HepG2 (cell line): ENCODE data around the gene CPED1. TPM values are rescaled to one million over a fixed set of nuclear protein-coding genes. Genes with fewer than 3 reads are reported as not detected.

Experiments used
- ATAC-seq: fragments of 200-7000 bp; cut with Tn5 transposase; 3 replicates; pipeline ENCODE4 v1.9.1; 2020; ENCODE audit warnings: mild to moderate bottlenecking, moderate library complexity
- BruUV-seq: library from RNA; stranded (reverse); fragments of 400-500 nt; replicated peaks from 2 replicates; lab custom pipeline; 2021; lab: Mats Ljungman, UMichigan
- CTCF ChIA-PET: fragments of 300-600 bp; formaldehyde crosslinking; extraction: SDS; loops from one replicate; lab custom pipeline; 2021; ENCODE audit warnings: low total read pairs, inconsistent platforms, low intra/inter-chr PET ratio; lab: Yijun Ruan, JAX
- POLR2A ChIA-PET: fragments of 350-600 bp; sonication (Branson Sonifier 250); formaldehyde crosslinking; loops from one replicate; lab custom pipeline; 2020; ENCODE audit warnings: antibody characterized with exemption, inconsistent platforms; lab: Yijun Ruan, JAX
- DNase-seq: peaks from one replicate; pipeline ENCODE4 v3.0.0-alpha.2; 2015; ENCODE audit warnings: low spot score
- FAIRE-seq: peaks from 3 replicates; lab custom pipeline; 2011; peaks lifted over from hg19 to GRCh38; lab: Jason Lieb, UNC
- H2AFZ ChIP-seq: one replicate; pipeline ENCODE4 v1.6.1; 2011; ENCODE audit warnings: low read length, inconsistent platforms
- H3K27ac ChIP-seq: fragments of 300-600 bp; 3 replicates; pipeline ENCODE4 v1.8.0; 2011; ENCODE audit warnings: mixed run types, mild to moderate bottlenecking, mixed read lengths, low read length, inconsistent platforms; ENCODE audit not compliant: insufficient read depth; ENCODE audit errors: extremely low read length
- H3K27me3 ChIP-seq, 2 experiments: fragments of 200-600 bp in 1 of 2; 2 replicates in 1 of 2; 3 replicates in 1 of 2; pipeline versions ENCODE4 v1.6.0 to v1.8.0; 2011; ENCODE audit warnings: low read length in 2 of 2, mild to moderate bottlenecking in 2 of 2, moderate library complexity in 2 of 2, inconsistent platforms in 1 of 2; ENCODE audit not compliant: insufficient read depth in 2 of 2, control insufficient read depth in 1 of 2
- H3K36me3 ChIP-seq, 2 experiments: fragments of 200-600 bp in 1 of 2; replicated peaks in 1 of 2; 2 replicates in 1 of 2; 3 replicates in 1 of 2; pipeline versions ENCODE4 v1.5.1 to v1.8.0; 2011; ENCODE audit warnings: low read length in 2 of 2, inconsistent platforms in 1 of 2; ENCODE audit not compliant: insufficient read depth in 2 of 2, control insufficient read depth in 1 of 2
- H3K4me1 ChIP-seq: 2 replicates; pipeline ENCODE4 v1.5.1; 2012; ENCODE audit warnings: low read length, inconsistent platforms; ENCODE audit not compliant: insufficient read depth
- H3K4me2 ChIP-seq: 2 replicates; pipeline ENCODE4 v1.6.0; 2011; ENCODE audit warnings: low read depth, low read length, inconsistent platforms
- H3K4me3 ChIP-seq, 3 experiments: fragments of 200-600 bp in 1 of 3; sonication (generic), shearing (Covaris generic) in 1 of 3; replicated peaks in 1 of 3; 2 replicates each; pipeline ENCODE4 v1.5.1; 2011 to 2016; ENCODE audit warnings: low read length in 3 of 3, inconsistent platforms in 2 of 3, low read depth in 2 of 3, mild to moderate bottlenecking in 2 of 3, control low read depth in 1 of 3, mixed read lengths in 1 of 3; ENCODE audit not compliant: insufficient read depth in 1 of 3
- H3K79me2 ChIP-seq: one replicate; pipeline ENCODE4 v1.6.1; 2011; ENCODE audit warnings: low read length, inconsistent platforms; ENCODE audit not compliant: insufficient read depth
- H3K9ac ChIP-seq: 2 replicates; pipeline ENCODE4 v1.6.0; 2011; ENCODE audit warnings: mild to moderate bottlenecking, low read depth, low read length, inconsistent platforms; ENCODE audit not compliant: insufficient read depth
- H3K9me3 ChIP-seq: 2 replicates; pipeline ENCODE4 v1.5.1; 2012; ENCODE audit warnings: mild to moderate bottlenecking, low read length
- H4K20me1 ChIP-seq: 2 replicates; pipeline ENCODE4 v1.6.0; 2011; ENCODE audit warnings: inconsistent platforms, mild to moderate bottlenecking, low read length, moderate library complexity; ENCODE audit not compliant: insufficient read depth
- ATF1 ChIP-seq: IDR thresholded peaks from 2 replicates; pipeline ENCODE4 v1.6.1; 2016; ENCODE audit warnings: mild to moderate bottlenecking, control low read depth
- FOXO1 ChIP-seq: sonication (generic); formaldehyde crosslinking; IDR thresholded peaks from 2 replicates; pipeline ENCODE4 v1.4.0; 2020; ENCODE audit warnings: missing genetic modification reagents
- HBP1 ChIP-seq: IDR thresholded peaks from 2 replicates; pipeline ENCODE4 v1.6.1; 2016; ENCODE audit warnings: low read depth, control low read depth
- HNRNPL ChIP-seq: fragments of 200-400 bp; formaldehyde crosslinking; IDR thresholded peaks from 2 replicates; pipeline ENCODE4 v1.6.1; 2017; ENCODE audit warnings: mild to moderate bottlenecking, low read depth, low read length
- ISL2 ChIP-seq: sonication (generic); formaldehyde crosslinking; IDR thresholded peaks from 2 replicates; pipeline ENCODE4 v1.5.0; 2020; ENCODE audit warnings: missing genetic modification reagents
- KDM6A ChIP-seq: IDR thresholded peaks from 2 replicates; pipeline ENCODE4 v1.6.1; 2016; ENCODE audit warnings: low read depth
- MZF1 ChIP-seq: sonication (generic); formaldehyde crosslinking; IDR thresholded peaks from 2 replicates; pipeline ENCODE4 v1.8.1; 2023; ENCODE audit warnings: mild to moderate bottlenecking, missing genetic modification reagents, borderline replicate concordance
- NR3C1 ChIP-seq: sonication (generic); formaldehyde crosslinking; IDR thresholded peaks from 2 replicates; pipeline ENCODE4 v1.4.0; 2020; ENCODE audit warnings: missing genetic modification reagents
- ZBTB42 ChIP-seq: sonication (generic); formaldehyde crosslinking; IDR thresholded peaks from 2 replicates; pipeline ENCODE4 v1.5.0; 2020; ENCODE audit warnings: mild to moderate bottlenecking, missing genetic modification reagents
- ZMAT5 ChIP-seq: sonication (generic); formaldehyde crosslinking; IDR thresholded peaks from 2 replicates; pipeline ENCODE4 v1.5.0; 2020; ENCODE audit warnings: mild to moderate bottlenecking, low read depth, missing genetic modification reagents, borderline replicate concordance
- ZNF607 ChIP-seq: sonication (generic); formaldehyde crosslinking; IDR thresholded peaks from 2 replicates; pipeline ENCODE4 v1.5.1; 2020; ENCODE audit warnings: missing genetic modification reagents, mild to moderate bottlenecking, borderline replicate concordance
- WGBS: methylation state at CpG from one replicate; pipeline ENCODE4 v1.1.6; 2017; ENCODE audit warnings: low lambda C conversion rate; 5-methylcytosine and 5-hydroxymethylcytosine counted together
- in situ Hi-C: cut with HindIII; loops from 2 replicates; pipeline ENCODE4 v1.10.0; 2017; ENCODE audit warnings: low pct_unique_long_range_greater_than_20kb; ENCODE audit not compliant: extremely low pct_ligation_motif_present
- intact Hi-C: fragments of 100-400 bp; cut with micrococcal nuclease; formaldehyde crosslinking; loops from one replicate; pipeline ENCODE4 v1.10.0; 2022; ENCODE audit not compliant: unreplicated experiment
- polyA plus RNA-seq, 8 experiments: library from polyadenylated mRNA; depleted of rRNA in 3 of 8; stranded (reverse) in 7 of 8; unstranded in 1 of 8; fragments of >200 nt; fragmentation: Illumina TruSeq in 4 of 8; extraction: Trizol in 4 of 8; gene quantifications; 2 replicates each; pipeline versions ENCODE4 v1.2.1 to v1.2.3, GENCODE V29; 2011 to 2016; ENCODE audit warnings: low read depth in 4 of 8, missing spikeins in 1 of 8, mixed read lengths in 1 of 8; ENCODE audit not compliant: insufficient read depth in 1 of 8
- total RNA-seq, 5 experiments: library from RNA; depleted of rRNA; stranded (reverse); fragments of >200 nt; fragmentation: Illumina TruSeq; extraction: Trizol; gene quantifications; 2 replicates each; pipeline ENCODE4 v1.2.3, GENCODE V29; 2016; ENCODE audit warnings: low read depth in 1 of 5
- TF ChIP-seq, protein P1 (sequence below): sonication (generic); formaldehyde crosslinking; IDR thresholded peaks from 2 replicates; pipeline ENCODE4 v1.8.1; 2023; ENCODE audit warnings: missing genetic modification reagents, mild to moderate bottlenecking, borderline replicate concordance
- TF ChIP-seq, protein P2 (sequence below): sonication (generic); formaldehyde crosslinking; IDR thresholded peaks from 2 replicates; pipeline ENCODE4 v1.8.1; 2023; ENCODE audit warnings: mild to moderate bottlenecking, moderate library complexity, missing genetic modification reagents
- TF ChIP-seq, protein P3 (sequence below): sonication (generic); formaldehyde crosslinking; IDR thresholded peaks from 2 replicates; pipeline ENCODE4 v1.8.1; 2022; ENCODE audit warnings: mild to moderate bottlenecking, missing genetic modification reagents

The CPED1 gene
- total and polyA plus RNA-seq, 2 of the 13 experiments (the other 11 are each of a cell fraction or from before 2014, with no cell fraction given), result 11.5 to 27.0 TPM

GRCh38 chr7:120994512-120995410 lies 6.2 kb downstream of the CPED1 start:
- H3K4me1 ChIP-seq, result no peaks in the 10 kb centered on the region; the same call in 1 of the 2 replicates
- H3K9ac ChIP-seq, result no peak overlapping the region
- intact Hi-C loops (no loop called here), in situ Hi-C loops (no loop called here)
- no peak overlapping the region for H2AFZ ChIP-seq
- under 1% methylated on average over 5 of the region's 5 CpGs for WGBS
- CTCF ChIA-PET, result no interaction called here
- DNase-seq, result no peak
- no peaks in the 10 kb centered on the region for H4K20me1 ChIP-seq
- POLR2A ChIA-PET, result no interaction called here
- no peak overlapping the region for H3K27ac ChIP-seq
- no peak overlapping the region for H3K4me3 ChIP-seq
- no TSS peak for BruUV-seq
- H3K4me2 ChIP-seq, result no peak overlapping the region
- peaks cover 0 to 4% of the 10 kb centered on the region in 2 experiments; a peak in 2 of 5 replicates for H3K27me3 ChIP-seq
- no peaks in the 10 kb centered on the region for H3K9me3 ChIP-seq
- TF ChIP-seq ATF1 (CRISPR knock-in tag), result no peak
- no peak for TF ChIP-seq NR3C1 (CRISPR knock-in tag)
- TF ChIP-seq ZBTB42 (CRISPR knock-in tag), result no peak
- TF ChIP-seq, protein P1, sequence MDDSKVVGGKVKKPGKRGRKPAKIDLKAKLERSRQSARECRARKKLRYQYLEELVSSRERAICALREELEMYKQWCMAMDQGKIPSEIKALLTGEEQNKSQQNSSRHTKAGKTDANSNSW (CRISPR knock-in tag), result no peak
- TF ChIP-seq FOXO1 (CRISPR knock-in tag), result no peak
- no peak for TF ChIP-seq KDM6A (CRISPR knock-in tag)
- no peak for TF ChIP-seq ZNF607 (CRISPR knock-in tag)
- no peak for FAIRE-seq
- ATAC-seq, result no peak
- H3K79me2 ChIP-seq, result no peaks in the 10 kb centered on the region
- no peaks in the 10 kb centered on the region for H3K36me3 ChIP-seq

- no peak for ATAC-seq
- no peaks in the 10 kb centered on the region for H3K9me3 ChIP-seq
- intact Hi-C loops, result no loop called here
- H3K36me3 ChIP-seq, result no peaks in the 10 kb centered on the region
- H3K9ac ChIP-seq, result no peak overlapping the region
- no peak overlapping the region for H3K4me2 ChIP-seq
- FAIRE-seq, result no peak
- H4K20me1 ChIP-seq, result no peaks in the 10 kb centered on the region
- no peaks in the 10 kb centered on the region for H3K27me3 ChIP-seq
- no TSS peak for BruUV-seq
- H3K4me1 ChIP-seq, result no peaks in the 10 kb centered on the region
- in situ Hi-C loops, result no loop called here
- no peaks in the 10 kb centered on the region for H3K79me2 ChIP-seq
- POLR2A ChIA-PET, result no interaction called here
- H2AFZ ChIP-seq, result no peak overlapping the region
- CTCF ChIA-PET, result no interaction called here
- H3K27ac ChIP-seq, result no peak overlapping the region
- no peak overlapping the region for H3K4me3 ChIP-seq
- WGBS, result 3% methylated on average over 2 of the region's 2 CpGs
- DNase-seq, result no peak
- TF ChIP-seq ZMAT5 (CRISPR knock-in tag) (no peak), MZF1 (CRISPR knock-in tag) (no peak), HBP1 (no peak), HNRNPL (no peak), NR3C1 (CRISPR knock-in tag) (no peak), ISL2 (CRISPR knock-in tag) (no peak)
- TF ChIP-seq, protein P2, sequence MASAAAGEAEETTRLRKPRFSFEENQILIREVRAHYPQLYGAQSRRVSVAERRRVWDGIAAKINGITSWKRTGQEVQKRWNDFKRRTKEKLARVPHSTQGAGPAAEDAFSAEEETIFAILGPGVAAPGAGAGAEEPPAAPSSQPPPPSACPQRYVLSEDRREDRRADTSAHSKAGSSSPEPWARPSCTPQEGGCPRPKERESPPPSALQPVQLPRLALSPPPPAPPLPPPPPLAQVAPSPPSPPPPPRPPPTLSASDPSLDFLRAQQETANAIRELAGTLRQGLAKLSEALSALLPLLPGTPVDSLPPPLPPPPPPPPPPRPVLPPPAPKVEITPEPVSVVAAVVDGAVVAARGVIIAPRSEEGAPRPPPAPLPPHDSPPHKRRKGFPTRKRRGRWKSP (CRISPR knock-in tag), result no peak
- TF ChIP-seq, protein P3, sequence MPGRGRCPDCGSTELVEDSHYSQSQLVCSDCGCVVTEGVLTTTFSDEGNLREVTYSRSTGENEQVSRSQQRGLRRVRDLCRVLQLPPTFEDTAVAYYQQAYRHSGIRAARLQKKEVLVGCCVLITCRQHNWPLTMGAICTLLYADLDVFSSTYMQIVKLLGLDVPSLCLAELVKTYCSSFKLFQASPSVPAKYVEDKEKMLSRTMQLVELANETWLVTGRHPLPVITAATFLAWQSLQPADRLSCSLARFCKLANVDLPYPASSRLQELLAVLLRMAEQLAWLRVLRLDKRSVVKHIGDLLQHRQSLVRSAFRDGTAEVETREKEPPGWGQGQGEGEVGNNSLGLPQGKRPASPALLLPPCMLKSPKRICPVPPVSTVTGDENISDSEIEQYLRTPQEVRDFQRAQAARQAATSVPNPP (CRISPR knock-in tag), result no peak
These were observed 7.1 kb downstream of the CPED1 start for GRCh38 chr7:120995654-120996053.
